Medulla oblongata (tissue), 1 donor: ENCODE data around the gene TSHZ1.
"Not testable (repeated sequence)": the region's sequence is repeated elsewhere in the genome, so short reads cannot be mapped to it uniquely, and the experiment has no call there.

Source experiments
- DNase-seq: peaks from one replicate; pipeline ENCODE4 v3.0.0-alpha.2; 2015; ENCODE audit errors: extremely low spot score

Gene TSHZ1

GRCh38 chr18:75179819-75180600 lies 30.6 kb upstream of the TSHZ1 start:
- DNase-seq = no peak

GRCh38 chr18:75183524-75183923 lies 27.1 kb upstream of the TSHZ1 start:
- DNase-seq = no peak

DNA sequence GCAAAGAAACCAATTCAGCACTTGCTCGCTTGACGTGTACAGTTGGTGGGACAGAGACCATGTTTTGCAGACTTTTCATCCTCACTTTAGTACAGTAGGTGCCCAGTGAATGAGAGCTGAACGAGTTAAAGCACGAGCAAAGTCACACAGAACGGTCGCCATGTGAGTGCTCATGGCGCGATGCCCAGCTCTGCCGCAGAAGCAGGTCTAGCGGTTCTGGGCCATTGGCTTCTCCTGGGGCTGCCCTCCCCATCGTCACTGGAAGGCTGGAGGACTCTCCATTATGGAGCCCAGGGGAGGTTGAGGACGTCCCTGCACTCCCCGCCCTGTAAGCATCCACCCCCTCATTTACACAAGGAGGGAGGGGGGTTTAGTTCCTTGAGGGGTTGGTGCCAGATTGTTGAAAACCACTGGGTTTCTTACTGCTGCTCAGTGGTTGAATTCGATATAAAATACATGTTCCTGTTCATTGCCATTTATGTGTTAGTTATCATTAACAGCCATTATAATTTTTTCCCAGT lies 26.6 kb upstream of the TSHZ1 start:
- no peak for DNase-seq

DNA sequence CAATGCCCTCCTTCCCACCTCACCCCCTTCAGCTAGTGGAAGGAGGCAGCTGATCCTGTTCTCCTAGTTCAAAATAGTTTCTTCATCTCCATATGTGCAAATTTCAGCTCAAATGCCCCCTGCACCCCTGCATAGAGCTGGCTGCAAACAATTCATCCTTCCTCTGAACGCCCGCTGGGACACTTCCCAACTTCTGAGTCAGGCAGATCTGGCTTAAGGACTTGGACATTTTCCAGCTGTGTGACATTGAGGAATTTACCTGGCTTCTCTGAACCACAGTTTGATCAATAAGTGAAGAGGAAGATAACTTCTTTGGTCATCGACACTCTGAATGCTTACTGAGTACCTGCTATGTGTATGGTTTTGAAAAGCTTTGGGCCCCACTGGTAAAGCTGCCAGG lies 25.1 kb upstream of the TSHZ1 start:
- DNase-seq = no peak

DNA sequence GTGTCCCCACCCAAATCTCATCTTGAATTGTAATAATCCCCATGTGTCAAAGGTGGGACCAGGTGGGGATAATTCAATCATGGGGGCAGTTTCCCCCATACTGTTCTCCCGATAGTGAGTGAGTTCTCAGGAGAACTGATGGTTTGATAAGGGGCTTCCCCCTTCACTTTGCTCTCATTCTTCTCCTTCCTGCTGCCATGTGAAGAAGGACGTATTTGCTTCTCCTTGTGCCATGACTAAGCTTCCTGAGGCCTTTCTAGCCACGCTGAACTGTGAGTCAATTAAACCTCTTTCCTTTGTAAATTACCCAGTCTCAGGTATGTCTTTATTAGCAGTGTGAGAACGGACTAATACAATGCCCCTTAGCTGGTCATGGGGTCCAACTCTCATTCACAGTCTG lies 22.9 kb upstream of the TSHZ1 start:
- DNase-seq = not testable (repeated sequence)

GRCh38 chr18:75189696-75190095 lies 20.9 kb upstream of the TSHZ1 start:
- DNase-seq = no peak

GRCh38 chr18:75192899-75193298 lies 17.7 kb upstream of the TSHZ1 start:
- DNase-seq = no peak

GRCh38 chr18:75198036-75198435 lies 12.6 kb upstream of the TSHZ1 start:
- no peak for DNase-seq

GRCh38 chr18:75199327-75199726 lies 11.3 kb upstream of the TSHZ1 start:
- DNase-seq = no peak

DNA sequence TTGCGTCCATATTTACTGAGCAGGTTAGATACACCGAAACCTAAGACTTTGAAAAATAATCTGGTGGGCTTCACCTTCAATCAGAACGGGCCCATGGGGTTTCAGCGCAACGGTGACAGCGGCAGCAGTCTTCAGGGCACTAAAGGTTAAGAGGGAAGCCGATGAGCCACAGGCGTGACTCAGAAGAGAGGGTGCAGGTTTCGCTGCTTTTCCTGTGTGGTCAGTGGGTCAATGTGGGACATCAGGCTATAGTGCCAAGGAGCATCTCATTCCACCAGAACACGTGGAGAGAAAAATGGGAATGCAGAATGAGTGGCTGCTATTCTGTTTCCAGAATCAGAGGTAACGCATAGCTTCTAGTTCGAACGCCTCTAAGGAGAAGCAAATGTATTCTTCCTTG lies 10.5 kb upstream of the TSHZ1 start:
- DNase-seq = no peak

DNA sequence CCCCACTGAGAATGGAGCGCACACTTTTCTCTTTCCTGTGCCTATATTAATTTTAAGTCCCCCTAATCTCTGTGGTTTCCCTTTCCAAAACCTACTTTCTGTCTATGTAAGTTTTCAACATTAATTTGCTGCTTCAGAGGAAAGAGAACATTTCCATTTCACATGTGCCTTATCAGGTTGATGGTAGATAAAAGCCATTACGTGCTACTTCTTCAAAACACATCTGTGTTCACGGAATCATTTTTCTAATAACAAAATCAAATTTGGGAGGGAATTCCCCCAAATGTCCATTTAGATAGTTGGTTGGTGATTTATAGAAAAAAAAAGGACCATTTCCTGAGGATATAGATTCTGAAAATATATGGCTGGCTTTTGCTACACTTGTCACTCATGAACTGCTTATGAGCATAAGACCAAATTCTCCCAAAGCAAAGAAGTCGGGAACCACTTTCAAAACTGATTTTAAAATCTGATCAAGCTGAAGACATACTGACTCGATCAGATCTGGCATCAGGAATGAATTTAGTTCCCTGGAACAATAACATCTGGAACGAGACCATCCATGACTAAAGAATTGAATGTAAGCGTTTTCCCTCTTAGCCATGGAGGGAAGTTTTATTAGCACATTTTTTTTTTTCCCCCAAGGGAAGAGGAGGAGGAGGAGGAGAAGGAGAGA lies 9.9 kb upstream of the TSHZ1 start:
- no peak for DNase-seq

DNA sequence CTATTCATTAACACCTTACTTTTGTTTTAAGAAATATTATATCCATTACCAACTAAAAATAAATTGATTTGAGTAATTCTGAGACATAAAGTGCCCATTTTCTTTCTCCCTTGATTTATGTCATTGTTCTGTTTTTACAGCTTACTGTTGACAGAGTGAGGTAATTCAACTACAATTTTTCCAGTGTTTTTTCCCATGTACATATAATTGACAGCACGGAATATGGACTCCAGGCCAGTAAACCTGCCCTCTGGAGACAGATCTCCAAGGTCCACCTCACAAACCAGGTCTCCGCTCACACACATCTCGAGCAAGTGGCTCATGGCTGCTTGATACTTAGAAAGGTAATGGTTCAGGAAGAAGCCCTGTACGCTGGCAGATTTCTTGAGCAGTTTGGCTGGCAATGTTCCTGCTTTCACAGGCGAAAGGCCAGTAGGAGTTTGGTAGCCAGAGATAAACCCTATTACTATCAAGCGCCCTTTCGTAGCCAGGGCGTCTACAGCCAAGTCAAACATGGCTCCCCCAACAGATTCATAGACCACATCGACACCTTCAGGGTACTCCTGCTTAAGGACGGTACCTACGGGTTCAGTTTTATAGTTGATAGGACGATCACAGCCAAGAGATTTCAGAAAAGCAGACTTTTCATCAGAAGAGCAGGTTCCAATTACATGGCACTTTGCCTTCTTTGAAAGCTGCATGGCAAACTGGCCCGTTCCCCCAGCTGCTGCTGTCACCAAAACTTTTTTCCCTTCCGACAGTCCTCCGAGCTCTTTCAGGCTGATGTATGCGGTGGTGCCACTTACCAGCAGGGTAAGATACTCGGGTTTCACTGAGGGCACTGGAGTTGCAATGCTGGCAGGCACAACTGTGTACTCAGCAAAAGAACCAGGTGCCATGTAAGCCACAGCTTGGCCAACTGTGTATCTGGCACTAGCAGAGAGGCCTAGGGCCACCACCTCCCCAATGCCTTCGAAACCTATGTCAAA lies 9.0 kb upstream of the TSHZ1 start:
- DNase-seq = peak; percentile 22

GRCh38 chr18:75202696-75203365 lies 7.8 kb upstream of the TSHZ1 start:
- DNase-seq = no peak

GRCh38 chr18:75203416-75204268 lies 7.0 kb upstream of the TSHZ1 start:
- DNase-seq = peak; percentile 77

- peak; percentile 44 for DNase-seq
These were observed 6.3 kb upstream of the TSHZ1 start for GRCh38 chr18:75204269-75204731.

DNA sequence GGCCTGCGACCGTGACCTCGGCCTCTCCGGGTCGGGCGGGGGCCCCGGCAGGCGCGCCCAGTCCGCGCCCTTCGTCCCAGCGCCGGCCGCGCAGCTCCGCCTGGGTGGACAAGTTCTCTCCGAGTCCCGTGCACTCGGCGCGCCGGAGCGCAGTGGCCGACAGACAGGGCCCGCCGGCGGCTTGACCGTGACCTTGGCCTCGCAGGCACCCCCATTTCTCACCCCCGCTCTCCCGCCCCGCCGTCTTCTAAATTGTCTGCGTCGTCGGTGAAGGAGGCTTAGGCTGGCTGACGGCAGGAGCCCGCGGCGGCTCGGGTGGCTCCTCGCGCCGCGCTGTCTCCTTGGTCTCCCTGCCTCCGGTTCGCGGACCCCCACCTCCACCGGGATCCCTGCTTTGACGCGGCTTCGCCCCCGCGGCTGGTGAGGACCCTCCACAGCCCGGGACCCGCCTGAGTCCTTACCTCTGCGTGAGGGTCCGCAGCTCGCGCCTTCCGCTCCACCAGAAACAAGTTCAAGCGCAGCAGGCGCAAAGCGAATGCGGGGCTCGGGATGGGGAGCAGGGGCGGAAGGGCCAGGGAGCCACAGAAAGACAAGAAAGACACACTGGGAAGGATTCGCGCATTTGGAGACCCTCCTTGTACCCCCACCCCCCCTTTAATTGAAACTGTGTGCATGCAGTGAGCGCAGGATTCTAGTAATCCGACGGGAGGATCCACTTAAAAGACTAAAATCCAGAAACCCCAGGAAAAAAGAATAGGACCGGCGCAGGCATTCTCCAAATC lies 5.7 kb upstream of the TSHZ1 start:
- no peak for DNase-seq

- DNase-seq = peak; percentile 12
These were observed 5.0 kb upstream of the TSHZ1 start for GRCh38 chr18:75205514-75206132.

DNA sequence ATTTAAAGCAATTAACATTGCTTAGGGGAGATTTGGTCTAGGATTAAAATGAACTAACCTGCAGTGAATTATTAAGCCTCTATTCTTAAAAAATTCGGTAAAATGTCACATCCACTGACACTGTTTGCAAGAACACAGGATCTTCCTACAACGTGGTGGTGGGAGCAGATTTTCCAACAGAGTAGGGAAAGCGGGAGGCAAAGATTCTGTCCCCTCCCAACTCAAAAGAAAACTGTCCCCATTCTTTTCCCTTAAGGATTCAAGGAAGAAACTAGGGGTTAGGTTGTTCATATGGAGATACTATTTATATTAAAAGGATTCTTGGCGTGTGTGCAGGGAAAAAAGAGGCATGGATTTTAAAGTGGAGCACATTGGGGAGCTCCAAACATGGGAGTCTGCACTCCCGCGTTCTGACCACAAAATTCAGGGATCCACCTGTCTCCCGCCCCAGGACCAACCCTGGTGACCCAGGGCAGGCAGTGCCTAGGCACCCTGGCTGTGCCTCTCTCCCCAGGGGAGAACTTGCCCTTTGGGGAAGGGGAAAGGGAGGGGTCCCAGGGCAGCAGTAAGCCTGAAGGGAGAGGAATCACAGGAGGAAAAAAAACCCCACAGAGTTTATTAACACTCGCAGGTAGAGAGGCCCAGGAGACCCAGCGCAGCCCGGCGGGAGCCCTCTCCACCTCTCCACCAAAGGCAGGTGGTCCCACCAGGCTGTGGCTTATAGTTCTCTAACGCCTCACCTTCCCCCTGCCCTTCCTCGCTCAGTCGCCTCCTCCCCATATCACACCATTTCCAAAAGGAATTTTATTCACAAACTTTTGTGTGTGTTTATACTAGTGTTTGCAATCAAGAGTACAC lies 3.9 kb upstream of the TSHZ1 start:
- DNase-seq = no peak
